GM18502 (cell line): Measurements from ENCODE around the gene USP20.

Experiments
- ATAC-seq: cut with Tn5 transposase; IDR thresholded peaks from one replicate; pipeline ENCODE4 v1.9.1; 2021; ENCODE audit warnings: mild to moderate bottlenecking; ENCODE audit not compliant: unreplicated experiment, poor library complexity

USP20 gene

GRCh38 chr9:129851821-129852220 lies 16.6 kb downstream of the USP20 start:
- no peak for ATAC-seq

GRCh38 chr9:129852579-129852978 lies 17.3 kb downstream of the USP20 start:
- ATAC-seq = no peak

GRCh38 chr9:129853614-129854013 lies 18.4 kb downstream of the USP20 start:
- no peak for ATAC-seq

- ATAC-seq = no peak
Observed at GRCh38 chr9:129854588-129855110, 19.4 kb downstream of the USP20 start.

- no peak for ATAC-seq
Observed at GRCh38 chr9:129857207-129857606, 21.9 kb downstream of the USP20 start.

- ATAC-seq = no peak
Observed at GRCh38 chr9:129858167-129858962, 23.1 kb downstream of the USP20 start.

- no peak for ATAC-seq
Observed at GRCh38 chr9:129860653-129861446, 25.6 kb downstream of the USP20 start.

GRCh38 chr9:129861447-129861827 lies 26.2 kb downstream of the USP20 start:
- no peak for ATAC-seq

- ATAC-seq = no peak
Observed at GRCh38 chr9:129863059-129863690, 27.9 kb downstream of the USP20 start.

GRCh38 chr9:129864991-129865647 lies 29.9 kb downstream of the USP20 start:
- no peak for ATAC-seq

- ATAC-seq = no peak
Observed at GRCh38 chr9:129865668-129866320, 30.5 kb downstream of the USP20 start.

- ATAC-seq = no peak
Observed at GRCh38 chr9:129866394-129867135, 31.3 kb downstream of the USP20 start.

- ATAC-seq = no peak
Observed at GRCh38 chr9:129867136-129868022, 32.1 kb downstream of the USP20 start.

GRCh38 chr9:129868023-129868871 lies 33.0 kb downstream of the USP20 start:
- ATAC-seq = no peak

- no peak for ATAC-seq
Observed at GRCh38 chr9:129868872-129869486, 33.7 kb downstream of the USP20 start.

- ATAC-seq = no peak
Observed at GRCh38 chr9:129869585-129870501, 34.6 kb downstream of the USP20 start.
